T-cell (primary cell): Measurements from ENCODE around the gene PRPF6. TPM values are rescaled to one million over a fixed set of nuclear protein-coding genes. Genes with fewer than 3 reads are reported as not detected.
A peak's percentile ranks its signal among the peaks of the same experiment; 100 is the strongest.

Experiments used
- ATAC-seq, 4 experiments: fragments of 200-7000 bp in 3 of 4; fragments of 150-1000 bp in 1 of 4; cut with Tn5 transposase; replicated peaks in 1 of 4; 1 replicate in 3 of 4; 2 replicates in 1 of 4; pipeline ENCODE4 v1.10.0; 2021; ENCODE audit warnings: moderate library complexity in 3 of 4, mild to moderate bottlenecking in 2 of 4, moderate number of reproducible peaks in 1 of 4
- CTCF ChIA-PET, 2 donors: fragments of 300-600 bp; sonication (Branson Sonifier 250); formaldehyde crosslinking; loops; one replicate each; lab custom pipeline; 2022; ENCODE audit warnings: antibody characterized with exemption in 2 of 2; lab: Charles Lee
- POLR2A ChIA-PET, 2 donors: fragments of 300-600 bp; sonication (Branson Sonifier 250); formaldehyde crosslinking; loops; one replicate each; lab custom pipeline; 2022; ENCODE audit warnings: antibody characterized with exemption in 2 of 2; lab: Charles Lee
- DNase-seq, 35 experiments: peaks; one replicate each; pipeline versions ENCODE4 v3.0.0 to v3.0.0-alpha.2; 2013 to 2023
- H3K27ac ChIP-seq: one replicate; pipeline ENCODE4 v1.5.1; 2013; ENCODE audit warnings: low read length
- H3K27me3 ChIP-seq, 2 experiments: replicated peaks in 1 of 2; 1 replicate in 1 of 2; 2 replicates in 1 of 2; pipeline versions ENCODE4 v1.6.1 to v1.7.0; 2013; ENCODE audit warnings: low read length in 1 of 2, mixed read lengths in 1 of 2; ENCODE audit not compliant: control insufficient read depth in 2 of 2, insufficient read depth in 2 of 2; ENCODE audit errors: extremely low read depth in 1 of 2
- H3K36me3 ChIP-seq, 2 donors: 1 replicate in 1 of 2; 2 replicates in 1 of 2; pipeline versions ENCODE4 v1.6.1 to v1.7.0; 2013; ENCODE audit warnings: low read length in 1 of 2; ENCODE audit not compliant: control insufficient read depth in 2 of 2, insufficient read depth in 1 of 2; ENCODE audit errors: extremely low read depth in 1 of 2
- H3K4me1 ChIP-seq, 2 experiments: 1 replicate in 1 of 2; 2 replicates in 1 of 2; pipeline versions ENCODE4 v1.6.1 to v1.7.0; 2013; ENCODE audit warnings: low read length in 2 of 2, mixed read lengths in 1 of 2; ENCODE audit not compliant: insufficient read depth in 2 of 2, control insufficient read depth in 1 of 2; ENCODE audit errors: extremely low read depth in 1 of 2
- H3K4me3 ChIP-seq, 2 donors: 1 replicate in 1 of 2; 2 replicates in 1 of 2; pipeline versions ENCODE4 v1.5.1 to v1.7.0; 2013; ENCODE audit warnings: mild to moderate bottlenecking in 2 of 2, low read length in 1 of 2, moderate library complexity in 1 of 2; ENCODE audit not compliant: control insufficient read depth in 1 of 2; ENCODE audit errors: extremely low read depth in 1 of 2
- H3K9me3 ChIP-seq: 2 replicates; pipeline ENCODE4 v1.7.0; 2013
- H3K27ac Mint-ChIP-seq, 2 donors: one replicate each; pipeline ENCODE4 v1.8.0; 2020 to 2021; ENCODE audit warnings: mild to moderate bottlenecking in 2 of 2, mixed read lengths in 2 of 2
- H3K27me3 Mint-ChIP-seq, 2 donors: one replicate each; pipeline ENCODE4 v1.8.0; 2021 to 2022; ENCODE audit warnings: mixed read lengths in 2 of 2
- H3K36me3 Mint-ChIP-seq: one replicate; pipeline ENCODE4 v1.8.0; 2021; ENCODE audit warnings: mixed read lengths
- H3K4me1 Mint-ChIP-seq, 3 donors: one replicate each; pipeline ENCODE4 v1.8.0; 2020 to 2022; ENCODE audit warnings: mixed read lengths in 3 of 3, mild to moderate bottlenecking in 1 of 3
- H3K4me3 Mint-ChIP-seq, 3 donors: one replicate each; pipeline ENCODE4 v1.8.0; 2020 to 2022; ENCODE audit warnings: mild to moderate bottlenecking in 3 of 3, mixed read lengths in 3 of 3, moderate library complexity in 3 of 3
- H3K9me3 Mint-ChIP-seq, 3 donors: one replicate each; pipeline ENCODE4 v1.8.0; 2020 to 2022; ENCODE audit warnings: mixed read lengths in 3 of 3
- WGBS: methylation state at CpG from one replicate; pipeline ENCODE4 v1.1.5; 2013; ENCODE audit warnings: missing lambda C conversion rate; ENCODE audit not compliant: insufficient coverage; 5-methylcytosine and 5-hydroxymethylcytosine counted together
- total RNA-seq, 35 experiments: library from RNA in 6 of 35; stranded (reverse) in 6 of 35; fragments of 120-200 nt in 1 of 35; gene quantifications; one replicate each; pipeline versions ENCODE4 v1.2.1 to v1.2.4 and lab custom pipeline; 2013 to 2026

The PRPF6 gene
- total RNA-seq, 5 donors from 2014 or later (not counting 1 experiment from before 2014, with no cell fraction given) = 59.8 to 106 (median 83.5) TPM

DNA sequence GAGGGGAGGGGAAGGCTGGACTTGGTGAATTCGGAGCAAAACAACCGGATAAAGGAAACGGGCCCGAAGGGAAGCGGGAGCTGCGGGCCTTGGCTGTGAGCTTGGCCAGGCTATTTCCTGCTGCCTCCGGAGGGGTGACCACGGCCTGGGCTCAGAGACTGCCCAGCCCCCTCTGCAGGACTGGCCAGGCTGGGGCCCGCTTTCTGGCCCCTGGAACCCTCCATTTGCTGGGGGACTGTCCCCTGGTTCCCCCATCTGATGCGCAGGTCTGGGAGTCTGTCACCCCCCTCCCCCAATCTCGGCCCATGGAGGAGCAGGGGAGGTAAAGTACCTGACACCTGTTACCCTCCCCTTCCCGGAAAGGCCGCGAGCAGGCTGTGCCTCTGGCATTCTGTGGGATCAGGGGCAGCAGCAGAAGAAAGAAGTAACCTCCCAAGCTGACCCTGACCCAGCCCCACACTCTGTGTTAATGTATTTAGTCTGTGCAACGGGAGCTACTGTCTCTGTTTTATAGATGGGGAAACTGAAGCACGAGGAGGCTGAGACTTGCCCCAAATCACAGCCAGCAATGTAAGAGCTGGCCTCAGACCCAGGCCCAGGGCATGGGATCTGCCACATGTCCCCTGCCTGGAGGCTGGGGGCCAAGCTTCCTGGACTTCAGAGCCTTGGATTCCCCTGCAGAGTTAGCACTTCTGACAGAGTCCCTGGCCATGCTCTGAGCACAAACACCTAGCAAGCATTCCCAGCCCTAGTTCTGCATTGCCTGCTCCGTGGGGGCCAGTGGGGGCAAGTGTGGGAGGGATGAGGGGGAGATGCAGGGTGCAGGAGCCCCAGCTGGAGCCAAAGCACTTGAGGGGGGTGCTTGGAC lies 58.6 kb downstream of the PRPF6 start:
- Mint-ChIP-seq H3K27me3 (no peaks in the 10 kb centered on the region), H3K4me3 (peak overlapping the region; percentile 66 to 79 (median 78)), H3K4me1 (peaks cover 53 to 69% (median 58%) of the 10 kb centered on the region in 3 donors), H3K9me3 (no peaks in the 10 kb centered on the region), H3K27ac (peak overlapping the region; percentile 80 to 87), H3K36me3 (no peaks in the 10 kb centered on the region)
- DNase-seq (no peak), ATAC-seq (no peak)
- WGBS = 19% methylated on average over 10 of the region's 17 CpGs
- H3K9me3 ChIP-seq = no peaks in the 10 kb centered on the region
- peaks cover 0 to 28% of the 10 kb centered on the region in 2 experiments for H3K27me3 ChIP-seq
- H3K36me3 ChIP-seq = peaks cover 0 to 6% of the 10 kb centered on the region in 2 donors
- peak overlapping the region; percentile 35 to 53 for H3K4me3 ChIP-seq
- H3K4me1 ChIP-seq = peaks cover 18 to 77% of the 10 kb centered on the region in 2 experiments
- POLR2A ChIA-PET = interaction anchor here in 1 of 2 donors (0.5 kb wide), 1 partner anchor 37 kb away, joined by 7 read pairs; no protein-coding TSS in a partner anchor
- no peak overlapping the region for H3K27ac ChIP-seq
- CTCF ChIA-PET = interaction anchor here in 1 of 2 donors (0.6 to 1.7 kb wide), 4 partner anchors 15 to 60 kb away, joined by 3 to 8 read pairs (median 4); partner anchors contain the start of genes LKAAEAR1 and SAMD10

DNA sequence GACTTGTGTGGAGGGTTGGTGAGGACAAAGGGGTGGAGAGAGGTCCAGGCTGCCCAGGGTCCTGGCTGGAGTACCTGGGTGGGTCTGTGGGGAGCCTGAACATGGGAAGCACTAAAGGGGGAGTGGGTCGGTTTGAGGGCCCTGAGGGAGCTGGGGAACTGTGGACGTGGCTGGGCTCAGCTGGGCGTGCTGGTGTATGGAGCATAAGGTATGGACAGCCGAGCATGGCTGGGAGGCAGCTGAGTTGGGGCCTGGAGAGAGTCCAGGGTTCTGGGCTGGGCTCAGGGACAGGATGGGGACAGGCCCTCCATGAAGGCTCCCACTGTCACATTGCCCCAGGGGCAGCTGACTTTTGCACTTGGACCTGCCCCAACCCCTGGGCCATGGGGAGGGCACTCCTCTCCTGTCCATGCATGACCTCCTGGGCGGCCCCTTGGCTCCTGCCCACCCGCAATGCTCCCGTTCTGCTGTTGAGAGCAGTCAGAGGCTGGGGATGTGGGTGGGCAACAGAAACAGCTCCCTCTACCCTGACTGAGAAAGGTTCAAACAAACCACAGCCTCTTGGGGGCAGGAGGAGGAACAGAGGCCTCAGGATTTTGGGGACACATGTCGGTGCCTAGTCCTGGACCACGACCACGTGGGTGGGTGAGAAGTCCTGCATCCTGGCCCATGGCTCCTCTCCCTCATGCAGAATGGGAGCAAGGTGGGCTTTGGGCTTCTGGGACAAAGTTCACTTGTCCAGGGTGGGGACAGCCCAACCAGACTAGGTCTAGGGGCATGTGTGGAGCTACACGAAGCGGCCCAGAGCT lies 59.5 kb downstream of the PRPF6 start:
- H3K27ac Mint-ChIP-seq = peak overlapping the region; percentile 87 to 89
- H3K27me3 ChIP-seq = peaks cover 0 to 34% of the 10 kb centered on the region in 2 experiments
- no peak for ATAC-seq
- no peak overlapping the region for H3K27ac ChIP-seq
- DNase-seq = no peak
- no peak overlapping the region for H3K4me3 ChIP-seq
- H3K27me3 Mint-ChIP-seq = no peaks in the 10 kb centered on the region
- no peaks in the 10 kb centered on the region for H3K9me3 ChIP-seq
- peaks cover 0 to 2% of the 10 kb centered on the region in 2 donors for H3K36me3 ChIP-seq
- H3K4me1 ChIP-seq = peaks cover 18 to 68% of the 10 kb centered on the region in 2 experiments
- WGBS = 66% methylated on average over 9 of the region's 12 CpGs
- H3K4me3 Mint-ChIP-seq = peak overlapping the region; percentile 62 to 81 (median 79)
- ChIA-PET CTCF (no interaction called here), POLR2A (interaction anchor here in 1 of 2 donors (0.5 kb wide), 1 partner anchor 38 kb away, joined by 7 read pairs; no protein-coding TSS in a partner anchor)
- H3K9me3 Mint-ChIP-seq = no peaks in the 10 kb centered on the region
- H3K36me3 Mint-ChIP-seq = no peaks in the 10 kb centered on the region
- peaks cover 47 to 66% (median 52%) of the 10 kb centered on the region in 3 donors for H3K4me1 Mint-ChIP-seq

DNA sequence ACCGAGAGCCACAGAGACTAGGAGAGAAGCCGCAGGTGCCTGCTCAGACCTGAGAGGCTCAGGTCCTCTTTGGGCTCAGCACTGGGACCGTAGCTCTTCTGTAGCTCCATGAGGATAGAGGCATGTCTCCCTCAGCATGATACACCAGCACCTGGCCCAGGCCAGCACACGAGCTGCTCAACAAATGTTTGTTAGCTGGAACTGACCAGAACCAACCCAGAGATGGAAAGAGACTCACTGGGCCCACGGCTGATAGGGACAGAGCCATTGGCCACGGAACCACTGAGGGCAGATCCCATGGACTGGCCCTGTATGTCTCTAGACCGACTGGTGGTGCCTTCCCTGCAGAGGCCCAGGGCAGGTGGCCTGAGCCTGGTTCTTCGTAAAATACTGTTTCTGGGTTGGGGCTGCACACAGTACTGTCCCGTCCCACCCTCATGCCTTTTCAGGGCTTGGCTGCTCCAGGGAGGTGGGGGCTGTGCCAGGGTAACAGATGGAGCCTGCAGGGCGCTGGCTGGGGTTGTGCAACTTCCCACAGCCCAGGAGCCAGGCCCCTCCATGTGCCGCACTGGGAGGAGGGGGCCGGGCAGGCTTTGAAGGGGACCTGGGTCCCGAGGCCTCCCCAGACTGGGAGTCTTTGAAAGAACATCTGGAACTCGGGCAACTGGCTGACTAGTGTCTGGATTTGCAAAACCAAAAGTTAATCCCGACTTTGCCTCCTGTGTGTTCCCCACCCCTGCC lies 60.3 kb downstream of the PRPF6 start:
- Histone ChIP-seq H3K27me3 (peaks cover 0 to 42% of the 10 kb centered on the region in 2 experiments), H3K4me3 (peak overlapping the region in 1 of 2 donors; percentile 66), H3K27ac (no peak overlapping the region), H3K9me3 (no peaks in the 10 kb centered on the region), H3K36me3 (no peaks in the 10 kb centered on the region), H3K4me1 (peaks cover 18 to 63% of the 10 kb centered on the region in 2 experiments)
- peaks cover 53 to 67% (median 53%) of the 10 kb centered on the region in 3 donors for H3K4me1 Mint-ChIP-seq
- no peaks in the 10 kb centered on the region for H3K36me3 Mint-ChIP-seq
- DNase-seq = no peak
- H3K27me3 Mint-ChIP-seq = peaks cover under 1 to 5% of the 10 kb centered on the region in 2 donors
- no peaks in the 10 kb centered on the region for H3K9me3 Mint-ChIP-seq
- ChIA-PET POLR2A (no interaction called here), CTCF (no interaction called here)
- peak overlapping the region; percentile 75 to 81 (median 79) for H3K4me3 Mint-ChIP-seq
- WGBS = 89% methylated on average over 12 of the region's 15 CpGs
- peak overlapping the region; percentile 90 to 93 for H3K27ac Mint-ChIP-seq
- no peak for ATAC-seq

DNA sequence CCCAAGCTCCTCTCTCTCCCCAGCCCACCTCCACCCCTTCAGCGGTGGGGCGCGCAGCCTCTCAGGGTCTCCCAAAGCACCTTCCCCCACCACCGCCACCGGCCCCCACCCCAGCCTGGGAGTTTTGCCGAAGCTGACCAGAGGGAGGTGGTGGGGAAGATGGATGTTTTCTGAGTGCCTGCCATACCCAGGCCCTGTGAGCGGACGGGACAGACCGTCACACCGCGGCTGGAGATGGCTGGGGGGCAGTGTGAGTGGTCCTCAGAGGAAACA lies 60.8 kb downstream of the PRPF6 start:
- Histone ChIP-seq H3K4me1 (peaks cover 18 to 58% of the 10 kb centered on the region in 2 experiments), H3K9me3 (no peaks in the 10 kb centered on the region), H3K27ac (peak overlapping the region; percentile 63), H3K36me3 (no peaks in the 10 kb centered on the region), H3K4me3 (peak overlapping the region; percentile 66 to 74), H3K27me3 (peaks cover 0 to 46% of the 10 kb centered on the region in 2 experiments)
- WGBS = 45% methylated on average over 5 of the region's 11 CpGs
- peak overlapping the region; percentile 75 to 81 (median 79) for H3K4me3 Mint-ChIP-seq
- POLR2A ChIA-PET = no interaction called here
- peak overlapping the region; percentile 90 to 93 for H3K27ac Mint-ChIP-seq
- H3K9me3 Mint-ChIP-seq = no peaks in the 10 kb centered on the region
- DNase-seq (no peak), ATAC-seq (no peak)
- H3K4me1 Mint-ChIP-seq = peaks cover 51 to 66% (median 58%) of the 10 kb centered on the region in 3 donors
- no peaks in the 10 kb centered on the region for H3K36me3 Mint-ChIP-seq
- H3K27me3 Mint-ChIP-seq = peaks cover 5 to 10% of the 10 kb centered on the region in 2 donors
- CTCF ChIA-PET = no interaction called here

DNA sequence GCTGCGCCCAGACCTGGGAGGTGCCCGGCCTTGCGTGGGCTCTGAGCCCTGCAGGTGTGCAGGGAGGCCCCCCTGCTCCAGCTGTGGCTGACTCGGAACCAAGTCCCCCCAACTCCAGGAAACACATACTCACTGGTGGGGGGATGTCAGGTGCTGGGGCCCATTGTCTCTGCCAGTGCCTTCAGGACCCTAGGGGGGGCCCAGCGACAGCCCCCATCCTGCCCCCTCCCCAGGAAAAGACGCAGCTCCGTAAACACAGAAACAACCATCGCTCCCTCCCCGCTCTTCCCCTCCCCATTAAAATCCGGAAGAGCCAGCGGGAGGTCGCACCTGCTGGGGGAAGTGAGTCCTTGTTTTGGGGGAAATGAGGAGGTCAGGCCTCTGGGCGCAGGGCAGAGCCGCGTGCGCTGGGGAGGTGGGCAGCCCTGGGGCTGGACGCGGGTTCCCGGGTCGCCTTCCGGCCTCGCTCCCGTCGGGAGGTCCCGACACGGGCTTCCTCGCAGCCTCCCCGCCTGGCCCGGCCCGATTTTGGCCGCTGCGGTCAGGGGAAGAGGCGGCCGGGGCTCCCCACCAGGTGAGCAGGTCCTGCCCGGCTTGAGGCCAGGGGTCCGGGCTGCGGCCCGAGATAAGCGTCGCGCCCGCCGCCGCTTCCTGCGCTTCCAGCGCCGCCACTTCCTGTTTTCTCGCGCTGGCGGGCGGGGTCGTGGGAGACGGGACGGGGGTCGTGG lies 61.3 kb downstream of the PRPF6 start:
- peaks cover 6 to 15% of the 10 kb centered on the region in 2 donors for H3K27me3 Mint-ChIP-seq

More for the DNA sequence above, 61.3 kb downstream of the PRPF6 start:
- peak overlapping the region; percentile 90 to 93 for H3K27ac Mint-ChIP-seq
- peak overlapping the region; percentile 75 to 81 (median 79) for H3K4me3 Mint-ChIP-seq
- H3K9me3 Mint-ChIP-seq = no peaks in the 10 kb centered on the region
- DNase-seq = peak in 2 of 35 experiments; percentile 40 to 56
- under 1% methylated on average over 25 of the region's 55 CpGs for WGBS
- Histone ChIP-seq H3K9me3 (no peaks in the 10 kb centered on the region), H3K4me1 (peaks cover 18 to 53% of the 10 kb centered on the region in 2 experiments), H3K4me3 (peak overlapping the region; percentile 66 to 74), H3K27ac (peak overlapping the region; percentile 63), H3K27me3 (peaks cover 0 to 50% of the 10 kb centered on the region in 2 experiments), H3K36me3 (no peaks in the 10 kb centered on the region)
- no peaks in the 10 kb centered on the region for H3K36me3 Mint-ChIP-seq
- POLR2A ChIA-PET = no interaction called here
- CTCF ChIA-PET = no interaction called here
- no peak for ATAC-seq
- H3K4me1 Mint-ChIP-seq = peaks cover 46 to 62% (median 58%) of the 10 kb centered on the region in 3 donors
